LNCaP clone FGC (cell line): ENCODE results near the gene MCTP1.

Experiments used
- DNase-seq: peaks from one replicate; pipeline ENCODE4 v3.0.0-alpha.2; 2011; ENCODE audit warnings: low read depth
- H3K4me3 ChIP-seq: 2 replicates; pipeline ENCODE4 v1.5.1; 2011; ENCODE audit warnings: mild to moderate bottlenecking, low read depth, low read length, control low read depth
- TF ChIP-seq, protein P1 (sequence below): IDR thresholded peaks from 2 replicates; pipeline ENCODE4 v1.5.1; 2012; ENCODE audit warnings: mild to moderate bottlenecking; ENCODE audit not compliant: control insufficient read depth, insufficient read depth; ENCODE audit errors: extremely low read depth

MCTP1 gene

DNA sequence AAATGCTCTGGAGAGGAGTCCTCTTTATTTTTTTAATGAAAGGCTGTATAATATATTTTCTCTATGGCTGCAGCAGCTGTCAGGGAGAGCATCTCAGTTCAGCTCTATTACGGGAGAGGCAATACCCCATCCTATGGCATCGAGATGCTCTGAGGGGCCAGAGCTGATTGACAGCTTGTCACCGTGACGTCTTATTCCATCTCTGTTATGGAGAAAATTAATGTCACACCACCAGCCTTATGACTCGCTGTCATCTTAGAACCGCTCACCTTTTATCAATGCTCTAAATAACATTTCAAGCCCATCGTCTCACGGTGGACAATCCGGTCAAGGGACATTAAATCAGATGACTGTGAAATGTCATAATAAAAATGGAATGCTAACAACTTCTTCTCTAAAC lies 392.9 kb downstream of the MCTP1 start:
- H3K4me3 ChIP-seq: no peak overlapping the region
- DNase-seq: no peak
- TF ChIP-seq, protein P1, sequence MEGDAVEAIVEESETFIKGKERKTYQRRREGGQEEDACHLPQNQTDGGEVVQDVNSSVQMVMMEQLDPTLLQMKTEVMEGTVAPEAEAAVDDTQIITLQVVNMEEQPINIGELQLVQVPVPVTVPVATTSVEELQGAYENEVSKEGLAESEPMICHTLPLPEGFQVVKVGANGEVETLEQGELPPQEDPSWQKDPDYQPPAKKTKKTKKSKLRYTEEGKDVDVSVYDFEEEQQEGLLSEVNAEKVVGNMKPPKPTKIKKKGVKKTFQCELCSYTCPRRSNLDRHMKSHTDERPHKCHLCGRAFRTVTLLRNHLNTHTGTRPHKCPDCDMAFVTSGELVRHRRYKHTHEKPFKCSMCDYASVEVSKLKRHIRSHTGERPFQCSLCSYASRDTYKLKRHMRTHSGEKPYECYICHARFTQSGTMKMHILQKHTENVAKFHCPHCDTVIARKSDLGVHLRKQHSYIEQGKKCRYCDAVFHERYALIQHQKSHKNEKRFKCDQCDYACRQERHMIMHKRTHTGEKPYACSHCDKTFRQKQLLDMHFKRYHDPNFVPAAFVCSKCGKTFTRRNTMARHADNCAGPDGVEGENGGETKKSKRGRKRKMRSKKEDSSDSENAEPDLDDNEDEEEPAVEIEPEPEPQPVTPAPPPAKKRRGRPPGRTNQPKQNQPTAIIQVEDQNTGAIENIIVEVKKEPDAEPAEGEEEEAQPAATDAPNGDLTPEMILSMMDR: no peak

DNA sequence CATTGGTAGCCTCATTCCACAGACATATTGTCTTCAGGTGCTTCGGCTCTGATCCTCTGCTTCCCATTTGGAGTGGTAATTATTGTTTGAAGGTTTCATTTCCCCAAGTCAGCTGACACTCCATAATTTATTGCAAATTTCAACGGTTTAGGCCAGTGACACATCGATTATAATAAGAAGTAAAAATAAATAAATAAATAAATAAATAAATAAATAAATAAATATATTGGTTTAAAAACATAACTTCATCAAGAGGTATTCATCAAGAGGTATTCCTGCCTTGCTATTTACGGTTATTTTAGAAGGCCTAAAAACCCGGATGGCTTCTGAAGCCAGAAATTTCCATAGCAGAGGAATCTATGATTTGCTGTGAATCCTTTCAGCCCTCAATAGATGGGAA lies 393.3 kb downstream of the MCTP1 start:
- no peak for DNase-seq
- TF ChIP-seq, protein P1: no peak
- no peak overlapping the region for H3K4me3 ChIP-seq

DNA sequence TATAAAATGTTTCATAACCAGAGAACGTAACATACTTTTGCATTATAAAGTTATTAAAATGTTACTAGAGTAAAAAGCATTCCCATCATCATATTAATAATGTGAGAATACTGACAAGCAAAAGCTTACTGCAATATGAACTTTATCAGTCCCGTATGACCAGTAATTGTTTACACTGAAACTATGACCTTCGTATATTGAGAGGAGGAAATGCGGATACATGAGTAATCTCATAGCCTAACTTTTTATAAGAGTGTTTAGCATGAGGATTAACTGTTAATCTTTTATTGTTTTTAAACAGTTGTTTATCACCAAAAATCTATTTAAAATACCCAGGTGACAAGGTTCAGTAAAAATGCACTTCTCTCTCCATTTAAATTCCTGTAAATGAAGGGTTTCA lies 394.0 kb downstream of the MCTP1 start:
- TF ChIP-seq, protein P1: no peak
- no peak overlapping the region for H3K4me3 ChIP-seq
- peak; percentile 19 for DNase-seq

DNA sequence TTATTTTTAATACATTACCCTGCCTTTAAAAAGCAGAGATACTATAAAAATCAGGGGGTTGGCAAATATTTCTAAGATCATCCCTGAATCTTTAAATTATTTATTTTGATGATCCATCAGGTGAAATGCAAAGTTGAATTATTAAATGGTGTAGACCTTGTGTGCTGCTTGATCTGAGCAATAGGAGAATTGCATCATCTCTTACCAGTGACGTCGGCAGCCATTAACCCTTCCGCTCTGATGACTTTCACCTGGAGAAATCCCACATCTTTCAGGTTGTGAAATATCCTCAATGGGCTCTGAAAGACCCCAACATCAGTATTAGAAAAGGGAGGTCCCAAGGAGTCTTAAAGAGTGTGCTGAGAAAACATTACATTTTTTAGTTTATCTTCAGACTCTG lies 396.2 kb downstream of the MCTP1 start:
- H3K4me3 ChIP-seq: no peak overlapping the region
- no peak for DNase-seq
- TF ChIP-seq, protein P1: no peak

DNA sequence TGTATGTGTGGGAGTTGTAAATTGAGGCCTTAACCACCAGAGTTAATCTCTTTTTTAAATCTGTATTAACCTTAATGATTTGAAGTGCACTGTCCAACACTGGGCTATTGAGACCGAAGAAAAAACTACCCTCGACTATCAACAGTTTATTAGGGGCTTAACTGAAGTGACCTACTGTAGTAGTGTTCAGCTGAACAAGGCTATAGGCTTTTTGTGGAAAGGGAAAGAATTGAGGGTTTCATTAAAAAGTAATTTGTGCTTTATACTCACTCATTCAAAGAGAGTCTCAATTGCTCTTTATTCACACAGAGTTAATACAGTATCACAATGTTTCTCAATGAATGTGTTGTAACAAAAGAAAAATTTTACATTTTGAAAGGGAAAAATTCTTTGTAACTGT lies 399.0 kb downstream of the MCTP1 start:
- no peak overlapping the region for H3K4me3 ChIP-seq
- TF ChIP-seq, protein P1: no peak
- DNase-seq: no peak

DNA sequence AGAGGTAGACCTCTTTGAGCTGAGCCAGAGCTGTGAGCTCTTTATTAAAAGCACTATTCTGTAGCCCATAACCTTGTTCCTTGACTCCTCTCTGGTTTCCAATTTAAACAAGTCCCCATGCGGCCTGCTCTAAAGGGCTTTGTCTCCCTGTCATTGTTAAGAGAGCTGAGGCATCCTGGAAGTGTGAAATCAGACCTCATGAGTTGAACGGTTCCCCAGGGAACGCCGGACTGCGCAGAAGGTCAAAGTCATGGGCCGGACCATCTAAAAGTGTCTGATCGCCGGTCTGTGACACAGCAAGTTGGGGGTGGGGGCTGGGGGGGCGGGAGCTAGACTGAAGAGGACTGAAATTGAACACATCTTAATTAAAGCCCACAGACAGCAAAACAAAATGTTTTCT lies 400.6 kb downstream of the MCTP1 start:
- DNase-seq: no peak
- TF ChIP-seq, protein P1: no peak
- no peak overlapping the region for H3K4me3 ChIP-seq

DNA sequence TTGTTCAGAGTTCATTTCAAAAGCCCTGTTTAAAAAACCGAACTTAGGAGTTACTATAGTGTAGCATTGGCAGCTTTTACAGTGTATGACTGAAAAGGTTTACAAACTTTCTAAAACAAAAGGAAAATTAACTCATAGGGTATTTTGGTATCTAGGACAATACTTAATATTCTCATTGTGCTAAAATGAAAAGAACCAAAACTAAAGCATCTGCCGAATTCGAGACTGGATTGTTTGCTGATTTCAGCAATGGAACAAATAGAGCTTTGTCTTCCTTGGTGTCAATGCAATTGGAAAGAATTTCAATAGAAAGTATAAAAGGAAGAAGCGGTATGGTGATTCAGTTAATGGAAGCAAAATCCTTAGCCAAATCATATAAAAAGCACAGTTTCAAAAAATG lies 412.4 kb downstream of the MCTP1 start:
- H3K4me3 ChIP-seq: no peak overlapping the region

More for the DNA sequence above, 412.4 kb downstream of the MCTP1 start:
- DNase-seq: no peak
- TF ChIP-seq, protein P1: no peak
